GM23338 (cell line): Measurements from ENCODE around the gene MARK2. TPM values are rescaled to one million over a fixed set of nuclear protein-coding genes. Genes with fewer than 3 reads are reported as not detected.
A peak's percentile ranks its signal among the peaks of the same experiment; 100 is the strongest.

Experiments
- ATAC-seq: fragments of 200-7000 bp; cut with Tn5 transposase; 3 replicates; pipeline ENCODE4 v1.9.1; 2020
- DNase-seq: peaks from one replicate; pipeline ENCODE4 v3.0.0-alpha.2; 2015; ENCODE audit warnings: low spot score
- H2AFZ ChIP-seq: fragments of 200-600 bp; sonication (generic); 2 replicates; pipeline ENCODE4 v1.8.0; 2016; ENCODE audit warnings: antibody characterized with exemption, mild to moderate bottlenecking, moderate library complexity
- H3F3A ChIP-seq: fragments of 200-600 bp; sonication (generic); replicated peaks from 2 replicates; pipeline ENCODE4 v1.8.0; 2017; ENCODE audit warnings: antibody characterized with exemption, mixed run types, low read depth
- H3K27ac ChIP-seq: fragments of 200-600 bp; sonication (generic); 2 replicates; pipeline ENCODE4 v1.6.1; 2016; ENCODE audit warnings: low read depth
- H3K27me3 ChIP-seq: fragments of 200-600 bp; sonication (generic); 2 replicates; pipeline ENCODE4 v1.8.0; 2016; ENCODE audit warnings: mild to moderate bottlenecking, mixed run types, moderate library complexity; ENCODE audit not compliant: insufficient read depth
- H3K36me3 ChIP-seq: fragments of 200-600 bp; sonication (generic); 2 replicates; pipeline ENCODE4 v1.8.0; 2016; ENCODE audit warnings: mild to moderate bottlenecking; ENCODE audit not compliant: insufficient read depth
- H3K4me1 ChIP-seq: fragments of 200-600 bp; sonication (generic); 2 replicates; pipeline ENCODE4 v1.8.0; 2016; ENCODE audit warnings: mild to moderate bottlenecking, moderate library complexity; ENCODE audit not compliant: insufficient read depth
- H3K4me2 ChIP-seq: fragments of 200-600 bp; sonication (generic); 2 replicates; pipeline ENCODE4 v1.7.1; 2017; ENCODE audit warnings: mixed run types
- H3K4me3 ChIP-seq: fragments of 200-600 bp; sonication (generic); 2 replicates; pipeline ENCODE4 v1.6.1; 2016; ENCODE audit warnings: mixed run types
- H3K79me2 ChIP-seq: fragments of 200-600 bp; sonication (generic); replicated peaks from 2 replicates; pipeline ENCODE4 v1.8.0; 2017; ENCODE audit warnings: mild to moderate bottlenecking; ENCODE audit not compliant: insufficient read depth
- H3K9me2 ChIP-seq: fragments of 200-600 bp; sonication (generic); 2 replicates; pipeline ENCODE4 v1.8.0; 2017; ENCODE audit not compliant: insufficient read depth
- H4K20me1 ChIP-seq: fragments of 200-600 bp; sonication (generic); replicated peaks from 2 replicates; pipeline ENCODE4 v1.8.0; 2017; ENCODE audit warnings: mild to moderate bottlenecking; ENCODE audit not compliant: insufficient read depth
- H3K27ac Mint-ChIP-seq: 2 replicates; pipeline ENCODE4 v1.8.0; 2020; ENCODE audit warnings: inconsistent platforms, mild to moderate bottlenecking, moderate library complexity, mixed read lengths
- H3K27me3 Mint-ChIP-seq: 3 replicates; pipeline ENCODE4 v1.8.0; 2022; ENCODE audit warnings: low read depth, mild to moderate bottlenecking, moderate library complexity, mixed read lengths, inconsistent platforms; ENCODE audit not compliant: insufficient read depth, poor library complexity
- H3K36me3 Mint-ChIP-seq: 3 replicates; pipeline ENCODE4 v1.8.0; 2021; ENCODE audit warnings: low read depth, mild to moderate bottlenecking, inconsistent platforms, moderate library complexity, mixed read lengths
- H3K4me1 Mint-ChIP-seq: 3 replicates; pipeline ENCODE4 v1.8.0; 2020; ENCODE audit warnings: mild to moderate bottlenecking, inconsistent platforms, mixed read lengths
- H3K4me3 Mint-ChIP-seq: 3 replicates; pipeline ENCODE4 v1.8.0; 2021; ENCODE audit warnings: moderate library complexity, mild to moderate bottlenecking, inconsistent platforms, mixed read lengths
- H3K9me3 Mint-ChIP-seq: 3 replicates; pipeline ENCODE4 v1.8.0; 2020; ENCODE audit warnings: moderate library complexity, mild to moderate bottlenecking, inconsistent platforms, mixed read lengths
- CREB1 ChIP-seq: fragments of 250-450 bp; sonication (Bioruptor Pico); IDR thresholded peaks from 2 replicates; pipeline ENCODE4 v1.5.0; 2020; ENCODE audit warnings: low read depth, mild to moderate bottlenecking, moderate library complexity
- CTCF ChIP-seq, 2 experiments: fragments of 200-600 bp in 1 of 2; sonication (generic) in 1 of 2; conservative IDR thresholded peaks; 2 replicates each; pipeline versions ENCODE4 v1.5.1 to v1.6.1; 2016 to 2017; ENCODE audit warnings: antibody characterized with exemption in 2 of 2, low read depth in 2 of 2, mild to moderate bottlenecking in 2 of 2, moderate library complexity in 1 of 2
- EZH2 ChIP-seq: fragments of 200-600 bp; sonication (generic); IDR thresholded peaks from one replicate; pipeline ENCODE4 v1.8.0; 2017; ENCODE audit warnings: antibody characterized with exemption, mild to moderate bottlenecking, low read depth; ENCODE audit not compliant: unreplicated experiment
- EZH2phosphoT487 ChIP-seq: fragments of 200-600 bp; sonication (generic); IDR thresholded peaks from one replicate; pipeline ENCODE4 v1.8.1; 2018; ENCODE audit warnings: antibody characterized with exemption; ENCODE audit not compliant: unreplicated experiment
- JUNB ChIP-seq: IDR thresholded peaks from one replicate; pipeline ENCODE4 v1.6.1; 2016; ENCODE audit warnings: antibody characterized with exemption; ENCODE audit not compliant: unreplicated experiment
- POLR2AphosphoS5 ChIP-seq: IDR thresholded peaks from 2 replicates; pipeline ENCODE4 v1.6.1; 2016; ENCODE audit warnings: antibody characterized with exemption, low read depth
- STAT1 ChIP-seq: IDR thresholded peaks from one replicate; pipeline ENCODE4 v1.6.1; 2016; ENCODE audit warnings: antibody characterized with exemption; ENCODE audit not compliant: unreplicated experiment
- ZNF114 ChIP-seq: fragments of 250-450 bp; sonication (Bioruptor Pico); IDR thresholded peaks from 2 replicates; pipeline ENCODE4 v1.5.0; 2020; ENCODE audit warnings: mild to moderate bottlenecking, moderate library complexity
- ZNF331 ChIP-seq: fragments of 250-450 bp; sonication (Bioruptor Pico); IDR thresholded peaks from 2 replicates; pipeline ENCODE4 v1.5.0; 2020; ENCODE audit warnings: low read depth, mild to moderate bottlenecking, moderate library complexity
- ZNF462 ChIP-seq: fragments of 250-450 bp; sonication (Bioruptor Pico); IDR thresholded peaks from 2 replicates; pipeline ENCODE4 v1.5.0; 2020; ENCODE audit warnings: mild to moderate bottlenecking, moderate library complexity
- polyA plus RNA-seq: library from polyadenylated mRNA; unstranded; fragments of >200 nt; fragmentation: Nextera tagmentation; extraction: Ambion mirVana; gene quantifications from 2 replicates; pipeline ENCODE4 v1.2.1, GENCODE V29; 2016
- total RNA-seq: library from RNA; depleted of rRNA; stranded (reverse); fragments of >200 nt; shearing (Covaris generic); gene quantifications from 2 replicates; pipeline ENCODE4 v1.2.3, GENCODE V29; 2014
- TF ChIP-seq, protein P1 (sequence below): IDR thresholded peaks from 2 replicates; pipeline ENCODE4 v1.6.1; 2016; ENCODE audit warnings: antibody characterized with exemption

The MARK2 gene
- total and polyA plus RNA-seq, 2 experiments from 2014 or later: 18.7 to 42.6 TPM

GRCh38 chr11:63888170-63889086, 49.5 kb downstream of the MARK2 start:
- Mint-ChIP-seq H3K36me3 (peaks cover 5% of the 10 kb centered on the region; the same call in 2 of the 3 replicates), H3K9me3 (no peaks in the 10 kb centered on the region; the same call in 2 of the 3 replicates), H3K27ac (peak overlapping the region; percentile 78), H3K4me3 (peak overlapping the region; percentile 66), H3K4me1 (peaks cover 59% of the 10 kb centered on the region), H3K27me3 (peaks cover 20% of the 10 kb centered on the region)
- peaks cover 39% of the 10 kb centered on the region for H3K4me1 ChIP-seq
- H3K79me2 ChIP-seq: peaks cover 88% of the 10 kb centered on the region
- H3K27ac ChIP-seq: peak overlapping the region; percentile 93
- H3F3A ChIP-seq: peaks cover 15% of the 10 kb centered on the region
- ATAC-seq: peak; percentile 83
- no peak for TF ChIP-seq EZH2phosphoT487
- TF ChIP-seq EZH2: no peak
- TF ChIP-seq CREB1 (CRISPR knock-in tag): no peak
- peak; percentile 44; the same call in 1 of the 2 replicates for TF ChIP-seq POLR2AphosphoS5
- no peaks in the 10 kb centered on the region for H3K9me2 ChIP-seq
- no peaks in the 10 kb centered on the region for H3K27me3 ChIP-seq
- H3K4me3 ChIP-seq: peak overlapping the region; percentile 37; the same call in 1 of the 2 replicates
- peak; percentile 84 for DNase-seq
- H3K4me2 ChIP-seq: peak overlapping the region; percentile 74
- no peaks in the 10 kb centered on the region for H3K36me3 ChIP-seq
- H2AFZ ChIP-seq: no peak overlapping the region
- H4K20me1 ChIP-seq: peaks cover 25% of the 10 kb centered on the region

DNA sequence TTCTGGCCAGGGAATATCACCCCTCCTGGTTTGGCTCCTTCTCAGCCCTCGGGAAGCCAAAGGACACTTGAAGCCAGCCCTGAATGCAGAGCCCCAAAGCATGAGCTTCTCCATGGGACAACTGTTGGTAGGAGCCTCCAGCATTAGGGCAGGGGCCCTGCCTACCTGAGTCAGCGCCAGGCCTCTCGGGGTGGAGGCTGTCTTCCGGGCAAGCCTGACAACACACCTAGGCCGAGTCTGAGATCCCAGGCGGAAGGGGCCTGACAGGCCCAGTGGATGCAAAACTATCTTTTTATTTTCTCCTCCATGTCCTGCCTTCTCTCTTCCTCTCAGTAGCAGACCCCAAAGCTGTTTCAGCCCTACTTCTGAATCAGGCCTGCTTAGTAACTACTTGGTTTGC, 50.4 kb downstream of the MARK2 start:
- H3K4me3 Mint-ChIP-seq: peak overlapping the region; percentile 66; the same call in 2 of the 3 replicates
- H3K27me3 Mint-ChIP-seq: peaks cover 15% of the 10 kb centered on the region
- H3F3A ChIP-seq: peaks cover 15% of the 10 kb centered on the region
- H3K27ac ChIP-seq: peak overlapping the region; percentile 93; the same call in 1 of the 2 replicates
- no peaks in the 10 kb centered on the region for H3K9me2 ChIP-seq
- ATAC-seq (no peak), DNase-seq (no peak)
- H3K27me3 ChIP-seq: no peaks in the 10 kb centered on the region
- H3K27ac Mint-ChIP-seq: peak overlapping the region; percentile 75; the same call in 1 of the 2 replicates
- H3K36me3 ChIP-seq: no peaks in the 10 kb centered on the region
- peaks cover 5% of the 10 kb centered on the region; the same call in 2 of the 3 replicates for H3K36me3 Mint-ChIP-seq
- no peaks in the 10 kb centered on the region; the same call in 2 of the 3 replicates for H3K9me3 Mint-ChIP-seq
- peaks cover 31% of the 10 kb centered on the region for H3K4me1 ChIP-seq
- H2AFZ ChIP-seq: no peak overlapping the region
- H3K4me3 ChIP-seq: no peak overlapping the region
- peaks cover 50% of the 10 kb centered on the region for H3K4me1 Mint-ChIP-seq
- H4K20me1 ChIP-seq: peaks cover 27% of the 10 kb centered on the region
- H3K4me2 ChIP-seq: no peak overlapping the region
- H3K79me2 ChIP-seq: peaks cover 91% of the 10 kb centered on the region
- no peak for TF ChIP-seq POLR2AphosphoS5
- no peak for TF ChIP-seq JUNB
- no peak for TF ChIP-seq CREB1 (CRISPR knock-in tag)
- no peak for TF ChIP-seq ZNF331 (CRISPR knock-in tag)
- no peak for TF ChIP-seq ZNF462 (CRISPR knock-in tag)
- TF ChIP-seq, protein P1, sequence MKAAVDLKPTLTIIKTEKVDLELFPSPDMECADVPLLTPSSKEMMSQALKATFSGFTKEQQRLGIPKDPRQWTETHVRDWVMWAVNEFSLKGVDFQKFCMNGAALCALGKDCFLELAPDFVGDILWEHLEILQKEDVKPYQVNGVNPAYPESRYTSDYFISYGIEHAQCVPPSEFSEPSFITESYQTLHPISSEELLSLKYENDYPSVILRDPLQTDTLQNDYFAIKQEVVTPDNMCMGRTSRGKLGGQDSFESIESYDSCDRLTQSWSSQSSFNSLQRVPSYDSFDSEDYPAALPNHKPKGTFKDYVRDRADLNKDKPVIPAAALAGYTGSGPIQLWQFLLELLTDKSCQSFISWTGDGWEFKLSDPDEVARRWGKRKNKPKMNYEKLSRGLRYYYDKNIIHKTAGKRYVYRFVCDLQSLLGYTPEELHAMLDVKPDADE: no peak
- no peak for TF ChIP-seq CTCF (conservative IDR thresholded peaks at IDR 0.05; ENCODE audit: low read depth in 2 of 2)
- TF ChIP-seq ZNF114 (CRISPR knock-in tag): no peak
- no peak for TF ChIP-seq EZH2
- TF ChIP-seq STAT1: no peak
